ENCODE data around the gene CDYL.

DNA sequence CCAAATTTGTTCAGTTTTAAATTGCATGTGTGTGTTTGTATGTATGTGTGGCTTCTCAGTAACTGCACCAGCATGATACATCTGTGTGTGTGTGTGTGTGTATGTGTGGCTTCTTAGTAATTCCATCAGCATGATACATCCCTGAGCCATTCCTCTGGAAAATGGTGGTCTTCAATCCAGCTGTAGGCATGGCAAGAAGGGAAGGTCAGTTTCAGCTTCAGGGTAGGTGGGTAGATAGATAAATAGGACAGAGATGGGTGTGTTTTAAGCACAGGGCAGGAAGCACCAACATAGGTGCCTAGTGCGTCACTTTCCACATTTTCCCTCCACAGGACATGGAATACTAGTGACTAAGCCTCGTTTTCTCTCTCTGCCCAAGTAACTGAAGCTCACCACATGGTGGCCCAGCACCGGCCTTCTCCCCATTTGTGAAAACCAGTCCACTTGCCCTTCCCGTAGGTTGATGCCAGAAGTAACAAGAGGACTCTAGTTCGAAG, 144.8 kb downstream of the CDYL start:
- TF ChIP-seq POLR2A (IDR thresholded peaks at IDR 0.05): no peak
- TF ChIP-seq, protein P1, sequence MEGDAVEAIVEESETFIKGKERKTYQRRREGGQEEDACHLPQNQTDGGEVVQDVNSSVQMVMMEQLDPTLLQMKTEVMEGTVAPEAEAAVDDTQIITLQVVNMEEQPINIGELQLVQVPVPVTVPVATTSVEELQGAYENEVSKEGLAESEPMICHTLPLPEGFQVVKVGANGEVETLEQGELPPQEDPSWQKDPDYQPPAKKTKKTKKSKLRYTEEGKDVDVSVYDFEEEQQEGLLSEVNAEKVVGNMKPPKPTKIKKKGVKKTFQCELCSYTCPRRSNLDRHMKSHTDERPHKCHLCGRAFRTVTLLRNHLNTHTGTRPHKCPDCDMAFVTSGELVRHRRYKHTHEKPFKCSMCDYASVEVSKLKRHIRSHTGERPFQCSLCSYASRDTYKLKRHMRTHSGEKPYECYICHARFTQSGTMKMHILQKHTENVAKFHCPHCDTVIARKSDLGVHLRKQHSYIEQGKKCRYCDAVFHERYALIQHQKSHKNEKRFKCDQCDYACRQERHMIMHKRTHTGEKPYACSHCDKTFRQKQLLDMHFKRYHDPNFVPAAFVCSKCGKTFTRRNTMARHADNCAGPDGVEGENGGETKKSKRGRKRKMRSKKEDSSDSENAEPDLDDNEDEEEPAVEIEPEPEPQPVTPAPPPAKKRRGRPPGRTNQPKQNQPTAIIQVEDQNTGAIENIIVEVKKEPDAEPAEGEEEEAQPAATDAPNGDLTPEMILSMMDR (IDR thresholded peaks at IDR 0.05 in 8 of 11, conservative IDR thresholded peaks at IDR 0.05 in 3 of 11): no peak
